Medulla oblongata (tissue), 1 donor: ENCODE measurements around the gene OR2T2.
"Not testable (repeated sequence)": the region's sequence is repeated elsewhere in the genome, so short reads cannot be mapped to it uniquely, and the experiment has no call there.

Experiments
- DNase-seq: peaks from one replicate; pipeline ENCODE4 v3.0.0-alpha.2; 2015; ENCODE audit errors: extremely low spot score

OR2T2 gene, protein sequence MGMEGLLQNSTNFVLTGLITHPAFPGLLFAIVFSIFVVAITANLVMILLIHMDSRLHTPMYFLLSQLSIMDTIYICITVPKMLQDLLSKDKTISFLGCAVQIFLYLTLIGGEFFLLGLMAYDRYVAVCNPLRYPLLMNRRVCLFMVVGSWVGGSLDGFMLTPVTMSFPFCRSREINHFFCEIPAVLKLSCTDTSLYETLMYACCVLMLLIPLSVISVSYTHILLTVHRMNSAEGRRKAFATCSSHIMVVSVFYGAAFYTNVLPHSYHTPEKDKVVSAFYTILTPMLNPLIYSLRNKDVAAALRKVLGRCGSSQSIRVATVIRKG

DNA sequence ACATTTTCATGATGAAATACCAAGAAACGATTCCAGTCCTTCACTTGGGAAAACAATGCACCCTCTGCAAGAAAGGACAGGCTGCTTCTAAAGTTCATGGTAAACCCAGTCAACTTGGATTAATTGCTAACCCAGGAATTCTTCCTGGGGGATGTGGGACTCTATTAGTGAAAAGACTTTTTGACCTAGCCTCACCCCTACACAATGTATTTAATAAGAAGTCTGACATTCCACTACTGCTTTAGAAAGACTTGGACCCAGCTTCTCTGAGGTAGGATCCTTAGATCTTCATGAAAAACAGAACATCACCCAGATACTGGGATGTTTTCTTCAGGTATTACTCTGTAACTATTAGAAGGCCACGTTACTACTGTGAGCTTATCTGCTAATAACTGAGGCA lies at the start of gene OR2T2:
OR2T2 (plus strand) TSS at position 239 of the 400 bp plus-strand sequence. CDS start 7,161 bp downstream, outside the sequence.
- DNase-seq, result not testable (repeated sequence)

DNA sequence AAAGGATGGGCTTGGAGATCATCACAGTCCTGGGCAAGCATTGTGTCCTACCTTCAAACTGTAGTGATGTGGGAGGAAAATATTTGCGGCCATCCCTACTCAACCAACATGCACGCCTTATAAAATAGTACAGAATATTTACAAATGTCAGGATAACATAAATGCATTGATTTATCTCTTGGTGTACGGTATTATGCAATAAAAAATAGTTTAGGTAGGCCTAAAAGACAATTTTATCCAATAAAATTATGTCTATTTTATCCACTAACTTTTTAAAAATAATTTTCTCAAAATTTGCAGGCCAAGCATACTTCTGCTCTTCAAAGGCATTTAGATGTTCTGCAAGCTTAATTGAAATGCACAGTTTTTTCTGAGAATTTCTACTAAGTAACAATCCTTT lies 42.7 kb upstream of the OR2T2 start, which contains the start of gene OR2T1:
OR2T1 (plus strand) TSS at position 301 of the 400 bp plus-strand sequence. CDS start 3,100 bp downstream, outside the sequence.
- no peak for DNase-seq

DNA sequence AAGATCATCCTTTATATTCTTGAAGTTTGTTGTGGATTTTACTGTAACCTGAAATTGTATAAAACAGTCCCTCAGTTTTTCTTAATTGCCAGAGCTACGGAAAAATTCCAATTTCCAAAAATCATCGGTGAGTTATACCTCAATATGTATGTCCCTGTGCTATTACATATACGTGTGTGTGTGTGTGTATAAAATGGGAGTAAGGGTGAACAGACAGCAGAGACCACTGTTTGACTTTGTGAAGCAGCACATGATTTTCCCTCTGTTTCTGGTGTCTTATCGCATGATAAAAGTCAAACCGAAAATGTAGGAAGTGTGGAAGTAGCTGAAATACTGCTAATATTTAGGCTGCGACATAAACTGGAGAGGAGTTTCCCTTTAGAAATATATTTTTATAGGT lies 41.4 kb upstream of the OR2T2 start:
- DNase-seq, result no peak

DNA sequence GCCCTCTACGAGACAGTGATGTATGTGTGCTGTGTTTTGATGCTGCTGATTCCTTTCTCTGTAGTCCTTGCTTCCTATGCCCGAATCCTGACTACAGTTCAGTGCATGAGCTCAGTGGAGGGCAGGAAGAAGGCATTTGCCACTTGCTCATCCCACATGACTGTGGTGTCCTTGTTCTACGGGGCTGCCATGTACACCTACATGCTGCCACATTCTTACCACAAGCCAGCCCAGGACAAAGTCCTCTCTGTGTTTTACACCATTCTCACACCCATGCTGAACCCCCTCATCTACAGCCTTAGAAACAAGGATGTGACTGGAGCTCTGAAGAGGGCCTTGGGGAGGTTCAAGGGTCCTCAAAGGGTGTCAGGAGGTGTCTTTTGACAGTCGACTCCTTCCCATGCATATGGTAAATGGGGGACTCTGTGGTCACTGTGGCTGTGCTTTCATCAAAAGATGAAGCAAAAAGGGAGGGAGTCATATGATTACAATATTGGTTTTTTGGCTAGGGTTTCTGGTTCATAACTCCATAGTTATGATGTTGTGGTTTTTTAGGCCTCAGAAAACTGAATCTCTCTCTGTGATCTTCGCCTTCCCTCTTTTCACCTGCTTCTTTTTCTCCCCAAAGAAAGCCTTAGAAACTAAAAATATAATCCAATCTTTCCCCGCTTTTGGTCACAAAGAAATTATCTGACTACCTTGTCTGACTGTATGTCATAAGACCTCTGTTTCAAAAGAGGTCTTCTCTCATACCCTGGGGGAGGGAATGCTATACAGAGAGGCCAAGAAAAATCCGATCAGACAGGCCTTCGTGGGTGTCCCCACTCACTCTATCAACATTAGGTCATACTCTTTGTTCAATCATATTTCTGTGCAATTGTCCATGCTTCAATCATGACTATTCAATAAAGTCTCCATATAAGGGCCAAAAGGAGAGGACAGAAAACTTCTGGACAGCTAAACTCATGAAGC lies 38.4 kb upstream of the OR2T2 start:
- no peak for DNase-seq

DNA sequence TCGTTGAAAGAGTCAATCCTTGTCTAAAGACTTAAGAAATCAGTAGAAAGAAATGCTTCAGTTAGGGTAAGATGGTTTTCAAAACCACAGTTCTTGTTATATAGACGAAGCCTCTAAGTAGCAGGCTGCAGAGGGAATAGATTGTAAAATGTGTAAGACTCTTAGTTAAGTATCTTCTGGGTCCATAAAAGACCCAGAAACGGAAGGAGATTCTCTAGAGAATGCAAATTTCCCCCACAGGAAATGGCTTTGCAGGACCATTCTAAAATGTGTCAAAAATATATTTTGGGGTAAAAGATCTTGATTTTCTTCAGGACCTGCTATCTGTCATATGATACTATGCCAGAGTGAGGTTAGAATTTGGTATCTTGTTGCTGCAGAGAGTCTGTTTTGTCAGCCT lies 29.2 kb upstream of the OR2T2 start:
- no peak for DNase-seq

DNA sequence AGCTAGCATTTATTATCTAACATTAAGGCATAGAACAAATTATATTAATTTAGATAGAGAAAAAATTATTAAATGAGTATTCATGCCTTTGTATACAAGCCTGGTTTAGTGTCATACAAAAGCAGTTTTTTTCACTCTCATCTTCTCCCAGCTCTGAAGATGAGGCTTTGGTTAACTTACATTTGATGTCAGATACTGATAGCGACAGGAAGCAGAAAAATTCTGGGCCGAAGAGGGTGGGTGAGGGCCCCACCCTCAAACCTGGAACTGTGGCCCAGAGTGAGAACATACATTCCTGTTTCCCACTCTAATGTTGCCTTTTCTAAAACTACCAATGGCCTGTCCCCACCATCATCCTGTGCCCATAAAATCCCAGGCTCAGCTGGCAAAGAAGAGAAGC lies 27.6 kb upstream of the OR2T2 start:
- no peak for DNase-seq

DNA sequence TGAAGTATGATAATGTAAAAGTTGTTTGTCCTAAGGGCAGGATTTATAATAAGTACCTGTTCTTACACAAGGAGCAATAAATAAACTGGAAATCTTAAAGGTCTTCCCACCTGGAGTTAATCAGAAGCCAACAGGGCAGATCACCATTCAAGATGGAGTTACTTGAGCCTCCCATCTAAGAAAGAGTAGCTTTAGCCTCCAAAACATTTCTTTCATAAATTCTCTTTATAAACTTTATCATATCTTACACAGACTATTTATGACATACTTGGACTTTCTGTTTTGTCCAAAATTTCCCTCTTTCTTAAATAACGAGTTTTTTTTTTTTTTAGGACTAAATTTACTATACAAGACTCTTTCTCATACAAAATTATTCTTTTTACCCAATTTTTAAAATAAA lies 24.1 kb upstream of the OR2T2 start:
- DNase-seq, result no peak

DNA sequence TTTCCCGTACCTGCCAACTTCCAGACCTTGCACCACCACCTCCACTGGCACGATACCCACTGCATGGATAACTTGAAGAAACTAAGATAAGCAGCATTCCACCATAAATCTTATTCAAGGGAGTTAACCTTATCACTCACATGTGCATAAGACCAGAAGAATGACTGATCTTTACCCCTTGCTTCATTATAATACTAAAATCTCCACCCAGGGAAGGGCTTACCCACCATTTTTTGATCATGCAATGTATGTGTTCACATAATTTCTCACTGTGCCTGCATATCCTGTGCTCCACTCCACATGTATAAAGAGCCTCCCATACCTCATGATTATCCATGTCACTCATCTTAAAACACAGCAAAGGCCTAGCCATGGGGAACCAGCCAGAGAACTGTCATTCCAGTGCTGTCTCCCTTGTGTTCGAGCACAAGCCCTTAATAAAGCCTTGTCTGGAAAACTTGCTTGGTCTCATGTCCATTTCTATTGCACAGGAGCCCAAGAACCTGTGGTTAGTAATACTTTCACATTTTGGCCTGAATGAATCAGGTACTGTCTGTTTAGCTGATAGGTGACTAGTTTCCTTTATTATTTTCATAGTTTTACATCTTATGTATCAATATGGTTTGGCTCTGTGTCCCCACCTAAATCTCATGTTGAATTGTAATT lies 17.8 kb upstream of the OR2T2 start:
- not testable (repeated sequence) for DNase-seq

DNA sequence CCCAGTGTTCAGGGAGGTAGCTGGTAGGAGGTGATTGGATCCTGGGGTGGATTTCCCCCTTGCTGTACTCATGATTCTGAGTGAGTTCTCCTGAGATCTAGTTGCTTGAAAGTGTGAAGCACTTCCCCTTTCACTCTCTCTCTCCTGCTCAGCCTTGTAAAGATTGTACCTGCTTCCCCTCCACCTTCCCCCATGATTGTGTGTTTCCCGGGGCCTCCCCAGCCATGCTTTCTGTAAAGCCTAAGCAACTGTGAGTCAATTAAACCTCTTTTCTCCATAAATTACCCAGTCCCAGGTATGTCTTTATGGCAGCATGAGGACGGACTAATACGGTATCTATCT lies 17.3 kb upstream of the OR2T2 start:
- not testable (repeated sequence) for DNase-seq

DNA sequence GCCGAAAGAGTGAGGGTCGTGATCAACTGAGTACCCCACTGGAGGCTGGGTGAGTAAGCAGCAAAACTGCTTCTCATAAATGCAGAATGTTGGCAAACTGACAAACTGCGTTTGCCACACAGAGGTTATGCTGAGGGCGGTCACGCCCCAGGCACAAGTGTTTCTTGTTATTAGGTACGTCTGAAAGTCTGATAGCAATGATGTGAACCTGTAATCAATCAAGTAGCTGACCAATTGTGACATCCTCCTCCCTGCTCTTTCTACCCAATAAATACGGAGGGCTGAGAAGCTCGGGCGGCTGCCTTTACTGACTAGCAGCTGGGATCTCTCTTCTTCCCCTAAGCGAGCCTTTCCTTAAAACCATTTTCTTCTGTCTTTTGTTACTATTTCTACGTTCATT lies 13.8 kb upstream of the OR2T2 start:
- not testable (repeated sequence) for DNase-seq

DNA sequence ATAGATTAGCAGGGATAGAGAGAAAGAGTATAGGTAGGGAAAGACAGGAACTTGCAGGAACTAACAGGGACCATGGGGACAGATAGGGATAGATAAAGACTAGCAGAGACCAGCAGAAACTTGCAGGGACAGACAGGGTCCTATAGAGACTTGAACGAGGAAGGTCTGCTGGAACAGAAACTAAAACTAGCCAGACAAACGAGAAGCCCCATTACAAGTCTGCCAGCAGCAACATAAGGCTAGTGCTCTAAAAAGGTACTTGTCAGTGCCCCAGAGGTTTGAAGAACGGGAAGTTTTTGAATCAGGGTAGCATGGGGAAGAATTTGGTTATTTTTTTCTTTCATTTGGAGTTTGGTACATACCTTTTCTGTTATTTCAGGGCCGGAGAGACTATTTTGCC lies 13.2 kb upstream of the OR2T2 start:
- not testable (repeated sequence) for DNase-seq

DNA sequence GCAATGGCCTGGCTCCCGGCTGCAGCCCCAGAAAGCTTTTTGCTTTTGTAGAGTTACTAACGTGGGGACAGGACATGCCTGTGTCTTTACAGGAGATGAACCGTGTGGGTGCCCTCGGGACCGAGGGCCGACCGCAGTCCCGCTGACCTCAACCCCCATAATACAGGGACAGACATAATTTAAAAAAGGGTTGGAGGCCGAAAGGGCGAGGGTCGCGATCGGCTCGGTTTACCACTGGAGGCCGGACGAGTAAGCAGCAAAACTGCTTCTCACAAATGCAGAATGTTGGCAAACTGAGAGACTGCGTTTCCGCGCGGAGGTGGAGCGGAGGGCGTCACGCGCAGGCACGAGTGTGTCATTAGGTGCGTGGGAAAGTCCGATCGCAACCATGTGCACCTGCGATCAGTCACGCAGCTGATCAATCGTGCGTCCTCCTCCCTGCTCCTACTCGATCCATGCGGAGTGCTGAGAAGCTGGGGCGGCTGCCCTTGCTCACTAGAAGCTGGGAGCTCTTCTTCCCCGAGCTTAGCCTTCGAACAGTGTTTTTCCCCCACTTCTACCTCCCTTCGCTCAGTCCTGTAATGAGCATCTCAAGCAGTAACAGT lies 11.5 kb upstream of the OR2T2 start:
- not testable (repeated sequence) for DNase-seq

DNA sequence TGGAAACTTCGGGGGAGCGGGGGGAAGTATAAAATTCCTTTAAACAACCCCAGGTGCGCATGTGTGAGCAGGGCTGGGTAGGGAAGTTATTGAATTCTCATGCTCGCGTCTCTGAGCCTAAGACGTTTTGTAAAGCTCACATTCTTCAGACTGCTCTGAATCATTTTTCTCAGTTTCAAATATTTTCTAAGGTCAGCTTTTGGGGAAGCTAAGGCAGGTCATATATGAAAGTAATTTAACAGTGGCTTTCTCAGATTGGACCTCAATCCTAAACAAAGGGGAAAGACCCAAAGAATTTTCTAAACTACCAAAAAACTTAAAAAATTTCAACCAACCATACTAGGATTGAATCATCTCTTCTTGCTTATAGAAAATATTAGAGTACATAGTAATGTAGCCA lies 10.5 kb upstream of the OR2T2 start:
- DNase-seq, result not testable (repeated sequence)

DNA sequence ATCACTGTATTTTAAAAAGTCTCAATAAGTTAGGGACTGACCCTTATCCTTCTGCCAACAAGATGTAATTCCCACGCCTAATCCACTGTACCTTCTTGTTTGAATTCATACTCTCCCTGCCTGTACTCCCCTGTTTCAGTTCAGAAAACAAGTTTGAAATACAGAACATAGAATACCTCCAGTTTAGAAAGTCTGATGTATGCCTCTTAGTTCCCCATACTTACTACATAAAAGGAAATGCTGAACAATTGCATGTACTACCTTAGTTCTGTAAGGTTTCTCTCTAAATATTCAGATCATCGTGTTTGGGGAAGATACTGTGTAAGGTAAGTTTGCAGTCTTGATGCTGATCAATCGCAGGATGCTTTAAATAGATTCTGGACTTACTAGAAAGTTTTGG lies 9.1 kb upstream of the OR2T2 start:
- DNase-seq, result not testable (repeated sequence)

DNA sequence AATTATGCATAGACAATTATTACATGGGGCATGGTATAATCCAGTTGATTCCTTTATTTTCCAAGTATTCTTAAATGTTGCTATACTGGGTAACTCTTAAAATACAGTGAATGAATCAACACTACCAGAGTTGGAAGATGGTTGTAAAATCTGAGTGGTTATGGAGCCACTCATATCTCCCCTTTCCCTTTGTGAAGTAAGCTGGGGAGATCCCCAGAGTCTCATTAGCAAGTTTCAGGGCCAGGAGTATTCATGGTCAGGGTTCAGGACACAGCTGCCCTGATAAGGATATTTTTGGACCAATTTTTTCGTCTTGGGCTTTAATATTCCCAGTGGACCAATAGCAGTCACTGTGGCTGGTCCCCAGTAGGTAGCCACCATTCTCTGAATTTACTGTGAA lies 6.8 kb upstream of the OR2T2 start:
- DNase-seq, result not testable (repeated sequence)

DNA sequence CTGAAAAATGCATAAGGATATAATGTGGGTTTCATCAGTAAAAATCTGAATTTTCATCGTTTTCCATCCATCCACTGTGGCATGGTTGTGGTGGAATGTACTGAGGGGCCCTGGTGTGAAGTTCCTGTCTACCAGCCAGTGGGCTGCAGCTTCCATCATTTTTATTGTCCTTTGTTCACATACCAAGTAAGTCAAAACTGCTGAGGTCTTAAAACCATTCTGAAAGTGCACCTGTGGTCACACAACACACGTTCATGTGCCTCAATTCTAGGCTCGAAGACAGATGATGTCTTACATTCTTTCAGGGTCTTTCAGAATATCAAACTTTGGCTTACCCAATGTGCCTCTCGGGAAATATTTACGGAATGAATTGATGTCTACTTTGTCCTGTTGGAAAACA lies 6.2 kb upstream of the OR2T2 start:
- not testable (repeated sequence) for DNase-seq

DNA sequence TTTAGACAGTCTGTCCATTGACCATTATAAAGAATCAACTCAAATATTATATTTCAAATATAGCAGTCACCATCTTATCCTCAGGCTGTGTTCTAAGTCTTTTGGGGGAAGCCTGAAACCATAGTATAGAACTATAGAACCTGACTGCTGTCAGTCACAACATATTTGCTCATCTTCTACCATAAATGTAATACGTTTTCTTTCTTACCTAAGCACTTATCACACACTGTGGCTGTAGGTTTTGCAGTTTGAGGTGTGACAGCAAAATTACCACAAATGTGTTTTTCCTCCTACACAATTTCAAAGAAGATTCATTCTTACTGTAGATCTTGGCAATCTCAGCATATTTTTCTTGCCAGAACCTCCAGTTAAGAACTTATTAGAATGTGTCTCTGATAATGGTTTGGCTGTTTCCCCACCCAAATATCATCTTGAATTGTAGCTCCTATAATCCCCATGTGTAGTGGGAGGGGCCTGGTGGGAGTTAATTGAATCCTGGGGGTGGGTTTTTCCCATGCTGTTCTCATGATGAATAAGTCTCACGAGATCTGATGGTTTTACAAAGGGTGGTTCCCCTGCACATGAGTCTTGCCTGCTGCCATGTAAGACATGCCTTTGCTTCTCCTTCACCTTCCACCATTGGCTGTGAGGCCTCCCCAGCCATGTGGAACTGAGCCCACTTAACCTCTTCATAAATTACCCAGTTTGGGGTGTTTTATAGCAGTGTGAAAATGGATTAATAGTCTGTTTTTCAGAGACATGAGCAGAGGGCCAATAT lies 2.7 kb upstream of the OR2T2 start:
- DNase-seq, result not testable (repeated sequence)

DNA sequence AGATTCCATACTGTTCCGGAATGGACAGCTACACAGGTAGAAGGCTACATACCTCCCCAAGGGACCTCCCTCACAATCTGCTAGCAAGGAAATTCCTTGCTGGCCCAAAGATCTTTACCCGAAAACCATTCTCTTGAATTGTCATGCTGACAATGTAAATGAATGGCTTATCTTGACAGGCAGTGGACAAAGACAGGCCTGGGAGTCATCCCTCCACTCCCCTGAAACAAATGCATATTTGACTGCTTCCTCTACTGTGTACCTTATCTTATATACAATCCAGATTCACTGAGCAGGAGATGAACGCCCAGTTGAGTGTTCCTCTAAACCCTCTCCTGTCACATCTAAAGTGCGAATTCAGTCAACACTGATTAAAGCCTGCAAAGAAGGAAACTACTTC lies 834 bp upstream of the OR2T2 start:
- not testable (repeated sequence) for DNase-seq

DNA sequence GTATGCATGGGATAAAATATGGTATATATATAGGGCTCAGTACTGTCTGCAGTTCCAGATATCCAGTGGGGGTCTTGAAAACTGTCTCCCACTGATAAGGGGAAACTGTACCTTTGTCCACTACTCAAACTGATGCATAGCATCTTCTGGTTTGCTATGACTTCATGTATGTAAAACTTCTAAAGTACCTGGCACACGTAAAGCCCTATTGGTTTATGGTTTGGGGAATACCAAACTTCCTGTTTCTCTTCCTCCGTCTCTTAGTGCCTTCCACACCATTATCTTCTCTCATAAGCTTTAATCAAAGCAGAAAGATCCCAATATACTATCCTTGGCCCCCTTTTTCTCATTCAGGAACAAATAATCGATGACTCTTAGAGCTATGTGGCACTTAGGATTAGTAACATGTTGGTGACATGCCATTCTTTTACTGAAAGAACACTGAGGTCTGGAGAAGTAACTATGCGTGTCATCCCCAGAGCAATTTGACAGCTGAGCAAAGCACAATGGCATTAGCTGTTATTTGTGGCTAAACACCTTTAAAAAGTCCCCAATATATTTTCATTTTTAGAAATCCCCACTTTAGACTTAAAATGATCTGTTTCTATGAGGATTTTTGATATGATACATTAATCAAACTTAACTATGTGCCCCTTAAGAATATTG lies 3.1 kb downstream of the OR2T2 start:
- not testable (repeated sequence) for DNase-seq

DNA sequence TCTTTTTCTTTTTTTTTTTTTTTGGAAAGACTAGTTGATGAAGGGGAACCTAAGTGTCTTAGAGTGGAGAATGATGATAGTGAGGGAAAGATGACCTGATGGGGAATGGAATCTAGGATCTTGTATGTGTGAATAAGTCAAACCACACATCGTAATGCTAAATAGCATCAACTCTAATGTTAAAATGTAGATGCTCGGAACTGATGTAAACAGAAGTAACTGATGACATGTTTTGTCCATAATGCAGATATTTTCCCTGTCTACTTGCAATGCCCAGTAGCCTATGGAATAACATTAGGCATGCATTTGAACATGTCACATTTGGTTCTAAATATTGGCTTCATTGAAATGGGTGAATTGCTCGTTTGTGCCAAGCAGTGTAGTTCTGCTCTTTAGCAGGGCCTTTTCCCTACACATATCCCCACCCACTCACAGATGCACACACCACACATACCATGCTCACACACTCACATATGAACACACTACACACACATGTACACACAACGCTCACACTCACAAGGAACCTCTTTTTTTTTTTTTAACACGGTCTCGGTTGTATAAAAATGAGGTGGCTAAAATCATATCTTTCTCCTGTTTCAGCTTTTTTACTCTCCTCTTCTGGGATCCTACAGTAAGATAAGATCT lies 4.5 kb downstream of the OR2T2 start:
- not testable (repeated sequence) for DNase-seq
